NCI-H1436 treated with DMSO at 0.1 percent for 48 hours (cell line): ENCODE data around the gene SLC30A10.
"Not testable (repeated sequence)": the region's sequence is repeated elsewhere in the genome, so short reads cannot be mapped to it uniquely, and the experiment has no call there.

Experiments used
- DNase-seq: peaks from one replicate; lab custom pipeline; 2025; lab: John Stamatoyannopoulos, UW

SLC30A10 gene

GRCh38 chr1:219927298-219927955 lies 930 bp downstream of the SLC30A10 start:
- DNase-seq, result no peak

GRCh38 chr1:219926363-219926998 lies 1.9 kb downstream of the SLC30A10 start:
- no peak for DNase-seq

GRCh38 chr1:219924342-219924741 lies 4.0 kb downstream of the SLC30A10 start:
- DNase-seq, result no peak

GRCh38 chr1:219917851-219918466 lies 10.4 kb downstream of the SLC30A10 start:
- DNase-seq, result no peak

GRCh38 chr1:219917281-219917680 lies 11.1 kb downstream of the SLC30A10 start:
- DNase-seq, result no peak

- DNase-seq, result no peak
Observed at GRCh38 chr1:219916257-219916656, 12.1 kb downstream of the SLC30A10 start.

- DNase-seq, result peak; percentile 20
Observed at GRCh38 chr1:219913005-219913770, 15.2 kb downstream of the SLC30A10 start.

GRCh38 chr1:219910716-219911115 lies 17.6 kb downstream of the SLC30A10 start:
- DNase-seq, result no peak

GRCh38 chr1:219909476-219909875 lies 18.9 kb downstream of the SLC30A10 start:
- no peak for DNase-seq

- no peak for DNase-seq
Observed at GRCh38 chr1:219908170-219908569, 20.2 kb downstream of the SLC30A10 start.

GRCh38 chr1:219907772-219908070 lies 20.6 kb downstream of the SLC30A10 start:
- DNase-seq, result no peak

GRCh38 chr1:219906924-219907771 lies 21.2 kb downstream of the SLC30A10 start:
- no peak for DNase-seq

- not testable (repeated sequence) for DNase-seq
Observed at GRCh38 chr1:219906565-219906923, 21.8 kb downstream of the SLC30A10 start.

GRCh38 chr1:219905524-219905923 lies 22.8 kb downstream of the SLC30A10 start:
- DNase-seq, result no peak

GRCh38 chr1:219904934-219905333 lies 23.4 kb downstream of the SLC30A10 start:
- no peak for DNase-seq

GRCh38 chr1:219903353-219903871 lies 24.9 kb downstream of the SLC30A10 start:
- DNase-seq, result no peak

GRCh38 chr1:219902951-219903350 lies 25.4 kb downstream of the SLC30A10 start:
- no peak for DNase-seq

GRCh38 chr1:219900882-219901281 lies 27.5 kb downstream of the SLC30A10 start:
- no peak for DNase-seq

- no peak for DNase-seq
Observed at GRCh38 chr1:219900201-219900600, 28.2 kb downstream of the SLC30A10 start.

- no peak for DNase-seq
Observed at GRCh38 chr1:219898375-219898774, 30.0 kb downstream of the SLC30A10 start.

- DNase-seq, result no peak
Observed at GRCh38 chr1:219897914-219898313, 30.4 kb downstream of the SLC30A10 start.

- DNase-seq, result not testable (repeated sequence)
Observed at GRCh38 chr1:219892271-219892670, 36.1 kb downstream of the SLC30A10 start.
